Ecto neural progenitor cell (in vitro differentiated cells): ENCODE results near the gene CFAP161.

Experiments used
- DNase-seq: peaks from one replicate; pipeline ENCODE4 v3.0.0-alpha.2; 2018; ENCODE audit warnings: low spot score

The CFAP161 gene

GRCh38 chr15:81133782-81134461 is at the start of gene CFAP161:
TSS of gene CFAP161 (plus strand) at chr15:81134270. CDS start at chr15:81134330, 60 bp downstream.
- peak; percentile 97 for DNase-seq

GRCh38 chr15:81084716-81085115 is 49.4 kb upstream of the CFAP161 start:
- DNase-seq: no peak

GRCh38 chr15:81085213-81085612 is 48.9 kb upstream of the CFAP161 start:
- no peak for DNase-seq

- DNase-seq: no peak
Measured at GRCh38 chr15:81085898-81086297, 48.2 kb upstream of the CFAP161 start.

- DNase-seq: no peak
Measured at GRCh38 chr15:81087066-81087465, 47.0 kb upstream of the CFAP161 start.

GRCh38 chr15:81087694-81088093 is 46.4 kb upstream of the CFAP161 start:
- no peak for DNase-seq

GRCh38 chr15:81088470-81089013 is 45.5 kb upstream of the CFAP161 start:
- DNase-seq: no peak

GRCh38 chr15:81091889-81092558 is 42.0 kb upstream of the CFAP161 start:
- no peak for DNase-seq

GRCh38 chr15:81092559-81092902 is 41.5 kb upstream of the CFAP161 start:
- DNase-seq: no peak

GRCh38 chr15:81093961-81094360 is 40.1 kb upstream of the CFAP161 start:
- DNase-seq: no peak

GRCh38 chr15:81095690-81096365 is 38.2 kb upstream of the CFAP161 start:
- DNase-seq: no peak

- no peak for DNase-seq
Measured at GRCh38 chr15:81096398-81096797, 37.7 kb upstream of the CFAP161 start.

- DNase-seq: no peak
Measured at GRCh38 chr15:81097116-81097889, 36.8 kb upstream of the CFAP161 start.

GRCh38 chr15:81097890-81098280 is 36.2 kb upstream of the CFAP161 start:
- no peak for DNase-seq

- no peak for DNase-seq
Measured at GRCh38 chr15:81098349-81098748, 35.7 kb upstream of the CFAP161 start.

- DNase-seq: no peak
Measured at GRCh38 chr15:81098861-81099651, 35.0 kb upstream of the CFAP161 start.

- no peak for DNase-seq
Measured at GRCh38 chr15:81101894-81102815, 31.9 kb upstream of the CFAP161 start.

GRCh38 chr15:81103857-81104256 is 30.2 kb upstream of the CFAP161 start:
- no peak for DNase-seq

GRCh38 chr15:81105545-81105944 is 28.5 kb upstream of the CFAP161 start:
- DNase-seq: no peak

- peak; percentile 55 for DNase-seq
Measured at GRCh38 chr15:81106560-81106959, 27.5 kb upstream of the CFAP161 start.
